Measurements from ENCODE around the gene CYGB.

Gene CYGB

DNA sequence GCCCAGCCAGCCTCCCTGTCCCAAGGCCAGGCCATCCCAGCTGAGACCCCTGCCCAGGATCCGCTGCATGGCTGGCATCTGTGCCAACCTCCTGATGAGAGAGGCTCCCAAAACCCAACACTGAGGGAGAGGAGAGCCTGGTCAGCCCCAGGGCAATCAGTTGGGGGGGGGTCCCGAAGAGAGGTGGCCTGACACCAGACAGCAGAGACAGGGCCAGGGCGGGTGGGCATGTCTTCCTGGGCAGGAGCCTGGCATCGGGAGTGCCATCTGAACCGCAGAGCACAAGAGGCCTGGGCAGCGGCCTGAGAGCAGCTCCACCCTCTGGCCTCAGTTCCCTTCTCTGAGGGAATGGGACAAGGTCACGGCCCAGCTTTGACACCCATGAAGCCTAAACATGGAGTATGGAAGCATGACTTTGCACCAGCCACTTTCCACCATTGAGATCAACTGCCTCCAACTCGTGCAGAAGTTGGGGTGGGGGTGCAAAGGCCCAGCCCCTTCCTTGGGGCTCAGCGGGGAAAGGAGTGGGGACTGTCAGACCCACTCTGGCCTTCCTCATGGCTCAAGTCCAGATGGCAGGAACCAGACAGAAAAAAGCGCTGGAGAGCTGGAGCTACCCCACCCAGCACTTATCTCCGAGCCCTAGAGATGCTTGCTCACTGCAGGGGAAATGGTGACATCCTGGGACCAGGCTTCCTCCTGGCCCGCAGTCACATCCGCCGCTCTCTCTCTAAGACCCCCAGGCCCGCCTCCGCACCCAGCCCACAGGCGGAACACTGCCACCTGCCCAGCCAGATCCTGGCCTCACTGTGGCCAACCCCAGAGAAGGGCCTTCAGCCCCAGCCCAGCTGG lies 46.0 kb downstream of the CYGB start:
- H3K9ac ChIP-seq (ENCODE audit: low read depth, low read length): no peak overlapping the region
- H3K9me3 ChIP-seq (ENCODE audit: control insufficient read depth, insufficient read depth, low read length): no peaks in the 10 kb centered on the region
- no peaks in the 10 kb centered on the region for H3K36me3 ChIP-seq (ENCODE audit: insufficient read depth, low read length)
- peaks cover 22% of the 10 kb centered on the region; the same call in 1 of the 2 replicates for H3K4me1 ChIP-seq (ENCODE audit: insufficient read depth, low read length)

- Histone ChIP-seq H3K36me3 (ENCODE audit: insufficient read depth, low read length) (no peaks in the 10 kb centered on the region), H3K4me1 (ENCODE audit: insufficient read depth, low read length) (peaks cover 26% of the 10 kb centered on the region; the same call in 1 of the 2 replicates), H3K9ac (ENCODE audit: low read depth, low read length) (no peak overlapping the region), H3K9me3 (ENCODE audit: control insufficient read depth, insufficient read depth, low read length) (no peaks in the 10 kb centered on the region)
These were observed 47.3 kb downstream of the CYGB start for GRCh38 chr17:76490112-76490710.

DNA sequence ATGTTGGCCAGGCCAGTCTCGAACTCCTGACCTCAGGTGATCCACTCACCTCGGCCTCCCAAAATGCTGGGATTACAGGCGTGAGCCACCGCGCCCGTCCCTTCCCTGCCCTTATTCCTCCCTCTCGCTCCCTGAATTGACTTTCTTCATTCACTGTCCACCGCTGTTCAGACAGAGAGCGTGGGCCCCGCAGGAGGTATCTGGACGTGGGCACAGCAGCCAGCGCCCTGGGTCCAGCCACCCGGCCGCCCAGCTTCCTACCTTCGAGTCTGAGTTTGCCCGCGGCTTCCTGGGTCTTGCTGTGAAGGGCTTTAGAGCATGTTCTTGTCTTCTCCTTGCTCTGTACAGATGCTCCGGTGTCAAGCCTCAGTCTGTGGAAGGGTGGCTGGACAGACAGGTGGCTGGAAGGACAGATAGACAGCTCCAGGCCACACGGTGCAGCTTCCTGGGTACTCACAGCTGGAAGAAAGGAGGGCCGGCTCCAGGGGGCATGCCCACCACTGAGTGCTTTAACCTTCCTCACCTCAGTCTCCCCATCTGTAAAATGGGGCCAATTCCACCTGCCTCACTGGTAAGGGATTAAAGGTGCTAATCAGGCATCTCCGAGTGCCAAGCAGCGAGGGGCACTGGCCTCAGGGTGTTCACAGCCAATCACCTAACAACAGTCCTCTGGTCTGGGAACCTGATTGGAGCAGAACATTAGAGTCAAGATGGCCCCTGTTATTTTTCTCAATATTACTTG lies 49.9 kb downstream of the CYGB start:
- peaks cover 20% of the 10 kb centered on the region; the same call in 1 of the 2 replicates for H3K4me1 ChIP-seq (ENCODE audit: insufficient read depth, low read length)
- H3K36me3 ChIP-seq (ENCODE audit: insufficient read depth, low read length): no peaks in the 10 kb centered on the region
- no peak overlapping the region for H3K9ac ChIP-seq (ENCODE audit: low read depth, low read length)
- H3K9me3 ChIP-seq (ENCODE audit: control insufficient read depth, insufficient read depth, low read length): no peaks in the 10 kb centered on the region

DNA sequence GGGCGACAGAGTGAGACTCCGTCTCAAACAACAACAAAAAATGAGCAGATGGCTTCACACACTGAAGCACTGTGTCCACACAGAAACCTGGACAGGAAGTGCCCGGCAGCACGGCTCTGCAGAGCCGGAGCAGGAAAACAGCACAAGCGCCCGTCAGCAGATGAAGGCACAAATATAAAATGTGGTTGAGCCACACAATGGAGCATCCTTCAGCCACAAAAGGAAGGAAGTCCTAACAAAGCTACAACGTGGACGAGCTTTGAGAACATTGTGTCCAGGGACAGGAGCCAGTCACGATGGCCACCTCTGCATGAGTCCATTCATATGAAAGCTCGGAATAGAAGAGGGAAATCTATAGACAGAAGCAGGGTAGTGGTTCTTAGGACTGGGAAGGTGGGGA lies 51.9 kb downstream of the CYGB start:
- H3K4me1 ChIP-seq (ENCODE audit: insufficient read depth, low read length): peaks cover 8% of the 10 kb centered on the region; the same call in 1 of the 2 replicates
- no peaks in the 10 kb centered on the region for H3K36me3 ChIP-seq (ENCODE audit: insufficient read depth, low read length)
- no peaks in the 10 kb centered on the region for H3K9me3 ChIP-seq (ENCODE audit: control insufficient read depth, insufficient read depth, low read length)
- H3K9ac ChIP-seq (ENCODE audit: low read depth, low read length): no peak overlapping the region

DNA sequence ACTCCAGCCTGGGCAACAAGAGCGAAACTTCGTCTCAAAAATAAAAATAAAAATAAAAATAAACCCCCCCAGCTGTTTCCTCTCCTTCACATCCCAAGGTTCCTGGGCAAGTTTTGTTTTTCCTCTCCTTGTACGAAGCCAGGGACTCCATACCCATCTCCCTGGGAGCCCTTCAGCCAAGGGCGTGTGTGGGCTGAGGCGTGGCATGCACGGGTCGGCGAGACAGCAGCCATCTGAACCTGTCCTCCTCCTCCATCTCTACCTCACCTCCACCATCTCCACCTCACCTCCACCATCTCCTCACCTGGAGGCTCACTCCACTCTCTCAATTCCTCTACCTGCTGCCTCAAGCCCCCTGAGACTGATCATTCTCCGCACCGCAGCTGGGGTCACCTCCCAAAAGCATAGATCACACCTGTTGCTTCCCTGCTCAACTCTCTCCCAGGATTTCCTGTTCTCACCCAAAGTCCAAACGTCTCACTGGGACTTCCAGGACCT lies 53.2 kb downstream of the CYGB start:
- H3K4me1 ChIP-seq (ENCODE audit: insufficient read depth, low read length): peaks cover 8% of the 10 kb centered on the region; the same call in 1 of the 2 replicates
- H3K36me3 ChIP-seq (ENCODE audit: insufficient read depth, low read length): no peaks in the 10 kb centered on the region
- no peak overlapping the region; the same call in 1 of the 2 replicates for H3K9ac ChIP-seq (ENCODE audit: low read depth, low read length)
- no peaks in the 10 kb centered on the region for H3K9me3 ChIP-seq (ENCODE audit: control insufficient read depth, insufficient read depth, low read length)

- no peaks in the 10 kb centered on the region for H3K9me3 ChIP-seq (ENCODE audit: control insufficient read depth, insufficient read depth, low read length)
- no peak overlapping the region for H3K9ac ChIP-seq (ENCODE audit: low read depth, low read length)
- peaks cover 8% of the 10 kb centered on the region; the same call in 1 of the 2 replicates for H3K4me1 ChIP-seq (ENCODE audit: insufficient read depth, low read length)
- H3K36me3 ChIP-seq (ENCODE audit: insufficient read depth, low read length): no peaks in the 10 kb centered on the region; the same call in 1 of the 2 replicates
These were observed 56.3 kb downstream of the CYGB start for GRCh38 chr17:76481071-76481655.

GRCh38 chr17:76480632-76481031 lies 56.9 kb downstream of the CYGB start:
- H3K9me3 ChIP-seq (ENCODE audit: control insufficient read depth, insufficient read depth, low read length): no peaks in the 10 kb centered on the region
- no peaks in the 10 kb centered on the region; the same call in 1 of the 2 replicates for H3K36me3 ChIP-seq (ENCODE audit: insufficient read depth, low read length)
- peaks cover 7% of the 10 kb centered on the region; the same call in 1 of the 2 replicates for H3K4me1 ChIP-seq (ENCODE audit: insufficient read depth, low read length)
- no peak overlapping the region for H3K9ac ChIP-seq (ENCODE audit: low read depth, low read length)

DNA sequence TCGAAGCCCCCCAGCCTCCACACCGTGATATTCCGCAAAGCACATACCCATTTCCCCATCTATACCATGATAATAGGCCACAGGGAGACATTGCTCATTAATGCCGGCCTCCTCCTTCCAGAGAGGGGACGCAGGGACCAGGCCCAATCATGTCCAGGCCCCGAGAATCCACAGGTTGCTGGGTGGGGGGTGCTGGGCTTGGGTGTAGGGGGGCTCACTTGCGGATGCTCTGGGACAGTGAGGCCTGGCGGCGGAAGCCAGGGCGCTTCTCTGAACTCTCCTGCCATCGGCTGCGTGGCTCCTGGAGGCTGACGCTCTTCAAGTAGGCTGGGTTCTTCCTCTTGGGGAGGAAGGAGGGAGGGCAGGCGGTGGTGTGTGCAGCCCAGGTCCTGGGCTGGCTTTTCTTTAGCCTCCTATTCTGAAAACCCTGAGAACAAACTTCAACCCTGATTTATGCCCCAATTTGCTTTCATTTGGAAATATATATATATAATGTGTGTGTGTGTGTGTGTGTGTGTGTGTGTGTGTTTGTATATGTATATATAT lies 57.9 kb downstream of the CYGB start:
- Histone ChIP-seq H3K9ac (ENCODE audit: low read depth, low read length) (no peak overlapping the region), H3K36me3 (ENCODE audit: insufficient read depth, low read length) (no peaks in the 10 kb centered on the region; the same call in 1 of the 2 replicates), H3K4me1 (ENCODE audit: insufficient read depth, low read length) (0 out of 2 replicates have a peak, but pooled peaks cover 3% of the 10 kb centered on the region), H3K9me3 (ENCODE audit: control insufficient read depth, insufficient read depth, low read length) (no peaks in the 10 kb centered on the region; the same call in 1 of the 2 replicates)

DNA sequence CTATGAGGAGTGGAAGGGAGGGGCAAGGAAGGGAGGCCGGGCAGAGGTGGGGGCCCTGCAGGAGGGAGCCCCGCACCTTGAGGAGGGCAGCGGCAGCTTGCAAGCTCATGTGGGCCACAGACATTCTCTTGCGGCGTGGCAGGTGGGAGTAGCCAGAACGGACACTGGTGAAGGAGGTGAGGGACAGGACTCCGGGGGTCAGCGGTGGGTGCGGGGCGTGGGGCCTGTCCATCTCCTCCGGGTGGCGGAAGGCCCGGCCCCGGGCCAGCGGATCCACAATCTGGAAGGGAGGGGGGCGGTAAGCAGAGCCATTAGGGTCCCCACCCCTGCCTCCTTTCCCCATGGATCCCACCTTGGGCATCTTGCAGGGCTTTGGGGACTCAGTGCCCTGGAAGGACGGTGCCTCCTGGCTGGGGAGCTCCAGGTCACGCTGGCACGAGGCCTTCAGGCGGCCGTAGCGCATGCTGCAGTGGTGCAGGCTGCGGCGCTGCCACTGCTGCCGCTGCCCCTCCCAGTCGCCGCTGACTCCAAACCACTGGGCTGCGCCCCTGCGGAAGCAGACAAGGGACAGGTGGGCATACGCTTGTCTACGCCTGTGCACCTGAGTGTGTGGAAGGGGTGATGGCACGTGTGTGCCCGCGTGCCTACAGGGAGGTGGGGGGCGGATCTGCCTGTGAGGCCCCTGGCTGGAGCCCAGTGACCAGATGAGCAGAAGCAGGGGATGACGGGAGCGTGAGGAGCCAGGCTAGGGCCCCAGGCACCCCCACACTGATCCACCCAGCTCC lies 58.6 kb downstream of the CYGB start:
- H3K4me1 ChIP-seq (ENCODE audit: insufficient read depth, low read length): no peaks in the 10 kb centered on the region
- no peaks in the 10 kb centered on the region; the same call in 1 of the 2 replicates for H3K9me3 ChIP-seq (ENCODE audit: control insufficient read depth, insufficient read depth, low read length)
- no peak overlapping the region for H3K9ac ChIP-seq (ENCODE audit: low read depth, low read length)
- no peaks in the 10 kb centered on the region; the same call in 1 of the 2 replicates for H3K36me3 ChIP-seq (ENCODE audit: insufficient read depth, low read length)

- H3K36me3 ChIP-seq (ENCODE audit: insufficient read depth, low read length): no peaks in the 10 kb centered on the region; the same call in 1 of the 2 replicates
- H3K9me3 ChIP-seq (ENCODE audit: control insufficient read depth, insufficient read depth, low read length): no peaks in the 10 kb centered on the region; the same call in 1 of the 2 replicates
- no peak overlapping the region for H3K9ac ChIP-seq (ENCODE audit: low read depth, low read length)
- H3K4me1 ChIP-seq (ENCODE audit: insufficient read depth, low read length): no peaks in the 10 kb centered on the region
These were observed 59.4 kb downstream of the CYGB start for GRCh38 chr17:76478097-76478496.

GRCh38 chr17:76477576-76477975 lies 59.9 kb downstream of the CYGB start:
- Histone ChIP-seq H3K9me3 (ENCODE audit: control insufficient read depth, insufficient read depth, low read length) (no peaks in the 10 kb centered on the region; the same call in 1 of the 2 replicates), H3K4me1 (ENCODE audit: insufficient read depth, low read length) (no peaks in the 10 kb centered on the region), H3K36me3 (ENCODE audit: insufficient read depth, low read length) (no peaks in the 10 kb centered on the region; the same call in 1 of the 2 replicates), H3K9ac (ENCODE audit: low read depth, low read length) (no peak overlapping the region)
